Activated CD4-positive, alpha-beta T cell treated with anti-CD3 and anti-CD28 coated beads for 36 hours (primary cell): ENCODE data around the gene NT5DC2. TPM values are rescaled to one million over a fixed set of nuclear protein-coding genes. Genes with fewer than 3 reads are reported as not detected.

ENCODE experiments used
- ATAC-seq: fragments of 200-7000 bp; cut with Tn5 transposase; one replicate; pipeline ENCODE4 v1.10.0; 2021; ENCODE audit warnings: mild to moderate bottlenecking, moderate library complexity
- CTCF ChIA-PET: fragments of 350-600 bp; sonication (Branson Sonifier 250); formaldehyde crosslinking; loops from one replicate; lab custom pipeline; 2021; ENCODE audit warnings: antibody characterized with exemption; lab: Charles Lee
- POLR2A ChIA-PET: fragments of 350-600 bp; sonication (Branson Sonifier 250); formaldehyde crosslinking; loops from one replicate; lab custom pipeline; 2021; ENCODE audit warnings: antibody characterized with exemption, inconsistent platforms; lab: Charles Lee
- DNase-seq: peaks from one replicate; pipeline ENCODE4 v3.0.0-alpha.2; 2020
- H3K27ac Mint-ChIP-seq: one replicate; pipeline ENCODE4 v1.8.0; 2021; ENCODE audit warnings: mixed read lengths
- H3K27me3 Mint-ChIP-seq: one replicate; pipeline ENCODE4 v1.8.0; 2021; ENCODE audit warnings: mixed read lengths
- H3K36me3 Mint-ChIP-seq: one replicate; pipeline ENCODE4 v1.8.0; 2021; ENCODE audit warnings: low read depth, mixed read lengths
- H3K4me1 Mint-ChIP-seq: one replicate; pipeline ENCODE4 v1.8.0; 2021; ENCODE audit warnings: mixed read lengths
- H3K4me3 Mint-ChIP-seq: one replicate; pipeline ENCODE4 v1.8.0; 2021; ENCODE audit warnings: mild to moderate bottlenecking, moderate library complexity, mixed read lengths
- H3K9me3 Mint-ChIP-seq: one replicate; pipeline ENCODE4 v1.8.0; 2021; ENCODE audit warnings: low read depth, mixed read lengths
- intact Hi-C, 2 experiments: fragments of 100-400 bp; cut with DNase I in 1 of 2; cut with micrococcal nuclease in 1 of 2; formaldehyde crosslinking; loops; one replicate each; pipeline versions ENCODE4 v1.14.2 to v1.15.1; 2022 to 2024; cut with DNase I, micrococcal nuclease
- total RNA-seq, 2 experiments: library from RNA; stranded (reverse); gene quantifications; one replicate each; pipeline ENCODE4 v1.2.3, GENCODE V29; 2021

NT5DC2 gene
- total RNA-seq: 10 to 100 TPM; 35.6 to 59.1 TPM

DNA sequence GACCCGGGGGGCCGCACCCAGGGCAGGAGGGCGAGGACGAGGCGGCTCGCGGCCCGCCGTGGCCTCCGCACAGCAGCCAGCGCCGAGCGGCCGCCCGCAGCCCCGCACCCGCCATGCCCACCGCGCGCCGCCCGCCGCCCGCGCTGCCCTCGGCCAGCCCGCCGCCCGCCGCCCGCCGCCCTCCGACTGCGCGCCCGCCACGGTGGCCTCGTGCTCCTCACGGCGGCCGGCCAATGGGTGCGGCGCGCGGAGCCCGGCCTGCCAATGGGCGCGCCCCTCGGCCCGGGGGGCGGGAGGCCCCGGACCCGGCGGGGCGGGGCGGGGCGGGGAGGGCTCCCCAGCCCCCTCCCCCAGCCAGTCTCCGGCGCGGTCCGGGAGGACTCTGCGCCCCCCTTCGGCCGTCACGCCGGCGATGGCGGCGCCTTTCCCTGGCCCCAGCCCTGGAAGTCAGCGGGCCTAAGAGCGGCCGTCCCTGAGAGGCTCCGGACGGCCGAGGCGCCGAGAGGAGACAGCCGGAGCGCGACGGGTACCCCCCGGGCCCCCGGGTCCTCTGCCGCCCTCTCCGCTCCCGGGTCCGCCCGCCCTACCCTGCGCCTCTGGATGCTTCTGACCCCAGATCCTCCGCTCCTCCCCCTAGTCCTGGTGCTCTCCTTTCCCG lies at the start of gene NT5DC2:
TSS of gene NT5DC2 (minus strand) at position 235 of the 658 bp plus-strand sequence. CDS start at position 115, 120 bp downstream.
- DNase-seq (peak; percentile 81), ATAC-seq (peak; percentile 48)
- intact Hi-C loops: loop anchor here in 1 of 2 experiments (1.0 to 10.0 kb wide), 3 partner anchors 379 to 1149 kb away; partner anchors contain the start of genes DCP1A, MANF and POC1A
- POLR2A ChIA-PET: no interaction called here
- CTCF ChIA-PET: no interaction called here
- peaks cover 32% of the 10 kb centered on the region for H3K4me1 Mint-ChIP-seq
- H3K36me3 Mint-ChIP-seq: peaks cover 18% of the 10 kb centered on the region
- H3K27me3 Mint-ChIP-seq: no peaks in the 10 kb centered on the region
- H3K4me3 Mint-ChIP-seq: peak within 1 kb of the TSS; percentile 73
- H3K9me3 Mint-ChIP-seq: no peaks in the 10 kb centered on the region
- peak within 1 kb of the TSS; percentile 79 for H3K27ac Mint-ChIP-seq

DNA sequence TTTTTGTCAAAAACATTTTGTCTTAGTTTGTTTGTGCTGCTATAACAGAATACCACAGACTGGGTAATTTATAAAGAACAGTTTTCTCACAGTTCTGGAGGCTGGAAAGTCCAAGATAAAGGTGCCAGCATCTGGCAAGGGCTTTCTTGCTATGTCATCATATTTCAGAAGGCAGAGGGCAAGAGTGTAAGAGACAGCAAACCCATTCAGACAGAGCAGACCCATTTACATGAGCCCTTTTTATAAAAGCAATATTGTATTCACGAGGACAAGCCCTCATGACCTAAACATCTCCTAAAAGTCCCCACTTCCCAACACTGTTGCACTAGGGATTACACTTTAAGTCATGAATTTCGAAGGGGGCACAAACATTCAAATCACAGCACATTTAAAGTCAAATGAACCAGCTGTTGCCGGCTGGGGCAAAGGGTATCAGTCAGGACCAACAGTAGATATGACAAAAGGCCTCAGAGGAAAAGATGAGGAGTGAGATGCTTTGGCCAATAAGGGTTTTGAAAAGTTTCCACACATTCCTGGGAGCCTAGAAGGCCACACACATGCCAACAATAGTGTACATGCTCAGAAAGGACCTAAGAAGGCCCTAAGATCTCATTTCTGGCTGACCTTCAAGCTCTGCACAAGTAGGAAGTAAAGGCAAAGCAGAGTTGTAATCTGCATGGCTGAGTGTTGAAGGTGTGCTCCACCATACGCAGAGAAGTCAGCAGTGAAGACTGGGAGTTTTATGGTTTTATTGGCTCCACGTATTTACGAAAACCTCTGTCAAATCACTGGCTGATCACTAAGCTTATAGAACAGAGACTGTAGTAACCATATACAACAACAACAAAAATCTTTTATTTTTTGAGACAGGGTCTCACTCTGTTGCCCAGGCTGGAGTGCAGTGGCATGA lies 40.7 kb upstream of the NT5DC2 start:
- DNase-seq: no peak
- H3K4me3 Mint-ChIP-seq: no peak overlapping the region
- peaks cover 32% of the 10 kb centered on the region for H3K36me3 Mint-ChIP-seq
- CTCF ChIA-PET: interaction anchor here (0.6 to 0.9 kb wide), 3 partner anchors 13 to 94 kb away, joined by 3 to 6 read pairs (median 3); no protein-coding TSS in a partner anchor
- no peaks in the 10 kb centered on the region for H3K9me3 Mint-ChIP-seq
- intact Hi-C loops: no loop called here
- no peak for ATAC-seq
- no peaks in the 10 kb centered on the region for H3K4me1 Mint-ChIP-seq
- H3K27ac Mint-ChIP-seq: no peak overlapping the region
- no peaks in the 10 kb centered on the region for H3K27me3 Mint-ChIP-seq
- POLR2A ChIA-PET: no interaction called here

DNA sequence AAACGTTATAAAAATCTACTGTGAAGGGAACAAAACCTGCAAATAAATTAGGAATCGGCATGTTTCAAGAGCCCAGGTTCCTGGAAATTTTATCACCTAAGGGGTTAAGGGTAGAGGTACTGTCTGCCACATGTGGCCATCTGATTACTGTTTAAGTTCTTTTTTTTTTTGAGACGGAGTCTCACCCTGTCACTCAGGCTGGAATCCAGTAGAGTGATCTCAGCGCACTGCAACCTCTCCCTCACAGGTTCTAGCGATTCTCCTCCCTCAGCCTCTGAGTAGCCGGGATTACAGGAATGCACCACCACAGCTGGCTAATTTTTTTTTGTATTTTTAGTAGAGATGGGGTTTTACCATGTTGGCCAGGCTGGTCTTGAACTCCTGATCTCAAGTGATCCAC lies 38.6 kb upstream of the NT5DC2 start:
- intact Hi-C loops: no loop called here
- ATAC-seq (no peak), DNase-seq (no peak)
- H3K4me1 Mint-ChIP-seq: no peaks in the 10 kb centered on the region
- H3K27ac Mint-ChIP-seq: no peak overlapping the region
- POLR2A ChIA-PET: interaction anchor here (0.6 kb wide), 2 partner anchors 40 to 104 kb away, joined by 3 read pairs; no protein-coding TSS in a partner anchor
- no peaks in the 10 kb centered on the region for H3K27me3 Mint-ChIP-seq
- CTCF ChIA-PET: interaction anchor here (0.7 to 1.3 kb wide), 3 partner anchors 10 to 27 kb away, joined by 3 read pairs; no protein-coding TSS in a partner anchor
- H3K4me3 Mint-ChIP-seq: no peak overlapping the region
- H3K9me3 Mint-ChIP-seq: no peaks in the 10 kb centered on the region
- H3K36me3 Mint-ChIP-seq: peaks cover 18% of the 10 kb centered on the region

DNA sequence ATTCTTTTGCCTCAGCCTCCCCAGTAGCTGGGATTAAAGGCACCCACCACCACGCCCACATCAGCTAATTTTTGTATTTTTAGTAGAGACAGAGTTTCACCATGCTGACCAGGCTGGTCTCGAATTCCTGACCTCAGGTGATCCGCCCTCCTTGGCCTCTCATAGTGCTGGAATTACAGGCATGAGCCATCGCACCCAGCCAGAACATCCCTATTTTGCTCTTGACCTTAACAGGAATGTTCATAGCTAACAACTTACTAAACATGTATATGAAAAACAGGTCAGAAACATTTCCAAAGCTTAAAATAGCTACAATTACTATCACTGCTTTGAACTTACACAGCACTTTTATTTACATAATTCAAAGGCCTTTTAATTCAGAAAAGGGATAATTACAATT lies 36.4 kb upstream of the NT5DC2 start:
- H3K9me3 Mint-ChIP-seq: no peaks in the 10 kb centered on the region
- intact Hi-C loops: no loop called here
- no peak overlapping the region for H3K4me3 Mint-ChIP-seq
- ChIA-PET POLR2A (interaction anchor here (0.5 kb wide), 1 partner anchor 172 kb away, joined by 3 read pairs; no protein-coding TSS in a partner anchor), CTCF (interaction anchor here (0.7 kb wide), 1 partner anchor 327 kb away, joined by 3 read pairs; the partner anchor contains the start of gene STIMATE)
- DNase-seq (no peak), ATAC-seq (no peak)
- peaks cover 12% of the 10 kb centered on the region for H3K36me3 Mint-ChIP-seq
- peak overlapping the region; percentile 8 for H3K27ac Mint-ChIP-seq
- no peaks in the 10 kb centered on the region for H3K27me3 Mint-ChIP-seq
- no peaks in the 10 kb centered on the region for H3K4me1 Mint-ChIP-seq

DNA sequence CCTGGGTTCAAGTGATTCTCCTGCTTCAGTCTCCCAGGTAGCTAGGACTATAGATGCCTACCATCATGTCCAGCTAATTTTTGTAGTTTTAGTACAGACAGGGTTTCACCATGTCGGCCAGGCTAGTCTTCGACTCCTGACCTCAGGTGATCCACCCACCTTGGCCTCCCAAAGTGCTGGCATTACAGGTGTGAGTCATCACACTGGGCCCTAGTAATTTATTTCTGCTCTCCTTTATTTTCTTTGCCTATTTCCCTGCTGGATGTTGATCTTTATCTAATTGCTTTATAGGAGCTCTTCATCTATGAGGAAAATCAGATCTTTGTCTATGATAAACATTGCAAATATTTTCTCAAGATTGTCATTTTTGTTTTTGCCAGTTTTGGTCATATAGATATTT lies 34.4 kb upstream of the NT5DC2 start:
- no peak for DNase-seq
- Mint-ChIP-seq H3K9me3 (no peaks in the 10 kb centered on the region), H3K27ac (no peak overlapping the region), H3K4me3 (no peak overlapping the region), H3K36me3 (peaks cover 7% of the 10 kb centered on the region), H3K27me3 (no peaks in the 10 kb centered on the region), H3K4me1 (no peaks in the 10 kb centered on the region)
- POLR2A ChIA-PET: no interaction called here
- ATAC-seq: no peak
- intact Hi-C loops: no loop called here
- CTCF ChIA-PET: interaction anchor here (0.6 to 1.0 kb wide), 2 partner anchors 21 to 23 kb away, joined by 3 read pairs; no protein-coding TSS in a partner anchor

DNA sequence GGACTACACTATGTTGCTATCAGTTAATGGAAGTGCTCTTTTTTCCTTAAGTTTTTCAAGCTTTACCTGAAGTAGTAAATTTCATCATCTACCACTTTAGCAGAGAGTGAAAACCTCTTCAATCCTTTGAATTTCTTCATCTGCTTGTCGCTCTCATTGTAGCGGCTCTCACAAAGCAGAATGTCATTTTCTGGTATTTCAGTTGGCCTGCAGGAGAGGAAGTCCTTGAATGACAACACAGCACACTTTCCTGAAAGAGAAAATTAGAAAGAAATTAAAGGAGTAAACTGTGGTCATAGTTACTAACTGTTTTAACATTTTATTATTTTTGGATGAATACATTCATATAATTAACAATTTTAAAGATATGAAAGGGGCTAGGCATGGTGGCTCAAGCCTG lies 30.3 kb upstream of the NT5DC2 start:
- Mint-ChIP-seq H3K27me3 (no peaks in the 10 kb centered on the region), H3K27ac (no peak overlapping the region), H3K9me3 (no peaks in the 10 kb centered on the region), H3K4me1 (peaks cover 3% of the 10 kb centered on the region), H3K36me3 (peaks cover 24% of the 10 kb centered on the region), H3K4me3 (no peak overlapping the region)
- ChIA-PET CTCF (no interaction called here), POLR2A (no interaction called here)
- intact Hi-C loops: no loop called here
- no peak for ATAC-seq
- DNase-seq: no peak

DNA sequence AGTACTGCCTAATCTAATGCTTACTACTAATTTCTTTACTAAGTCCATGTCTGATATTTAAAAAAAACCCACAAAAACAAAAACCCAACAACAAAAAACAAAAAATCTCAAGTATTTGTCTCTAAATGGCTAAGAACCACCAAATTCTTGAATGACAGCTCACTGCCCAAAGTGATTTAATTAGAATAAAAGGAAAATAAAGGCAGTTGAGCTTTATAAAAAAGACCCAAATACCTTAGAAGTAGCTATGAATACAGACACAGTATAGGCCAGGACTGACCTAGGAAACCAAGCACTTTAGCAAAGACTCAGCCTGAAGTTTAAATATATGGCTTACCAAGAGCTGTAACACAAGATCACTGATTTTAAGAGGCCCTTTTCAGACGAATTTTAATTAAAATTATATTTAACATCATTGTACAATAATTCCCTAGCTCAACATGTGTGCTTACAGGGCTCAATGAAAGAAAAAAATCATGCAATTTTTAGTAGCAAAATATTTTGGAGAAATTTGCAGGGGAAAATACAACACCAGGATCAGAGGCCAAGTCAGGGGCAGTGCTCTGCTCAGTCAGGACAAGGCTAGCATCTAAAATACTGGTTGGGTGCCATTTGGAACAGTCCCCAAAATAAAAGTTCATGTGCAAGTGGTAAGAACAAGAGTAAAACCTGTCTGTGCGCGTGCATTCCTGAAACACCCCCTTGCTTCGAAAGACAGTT lies 27.5 kb upstream of the NT5DC2 start:
- Mint-ChIP-seq H3K36me3 (peaks cover 36% of the 10 kb centered on the region), H3K27ac (no peak overlapping the region), H3K9me3 (no peaks in the 10 kb centered on the region), H3K4me1 (peaks cover 3% of the 10 kb centered on the region), H3K4me3 (no peak overlapping the region), H3K27me3 (no peaks in the 10 kb centered on the region)
- intact Hi-C loops: no loop called here
- ATAC-seq (no peak), DNase-seq (no peak)
- POLR2A ChIA-PET: no interaction called here
- CTCF ChIA-PET: interaction anchor here (1.1 to 2.6 kb wide), 3 partner anchors 8 to 13 kb away, joined by 3 to 8 read pairs (median 3); no protein-coding TSS in a partner anchor

DNA sequence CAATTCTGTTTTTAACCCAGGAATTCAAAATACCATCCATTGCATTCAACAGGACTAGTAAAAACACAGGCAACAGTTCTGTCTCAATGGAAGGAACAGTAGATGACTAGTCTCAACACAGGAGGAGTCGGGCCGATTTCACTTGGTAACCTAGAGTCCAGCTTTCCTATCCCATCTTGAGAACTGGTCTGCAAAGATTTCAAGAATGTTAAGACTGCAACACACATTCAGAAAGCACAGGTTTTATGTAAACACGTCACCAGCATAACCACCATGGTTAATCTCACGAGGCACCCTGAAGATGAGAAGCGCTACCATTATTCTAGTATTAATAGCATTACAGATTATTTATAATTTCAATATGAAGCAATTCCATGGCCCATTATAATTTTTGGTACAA lies 24.8 kb upstream of the NT5DC2 start:
- Mint-ChIP-seq H3K9me3 (no peaks in the 10 kb centered on the region), H3K36me3 (peaks cover 39% of the 10 kb centered on the region)
- ATAC-seq: no peak

DNA sequence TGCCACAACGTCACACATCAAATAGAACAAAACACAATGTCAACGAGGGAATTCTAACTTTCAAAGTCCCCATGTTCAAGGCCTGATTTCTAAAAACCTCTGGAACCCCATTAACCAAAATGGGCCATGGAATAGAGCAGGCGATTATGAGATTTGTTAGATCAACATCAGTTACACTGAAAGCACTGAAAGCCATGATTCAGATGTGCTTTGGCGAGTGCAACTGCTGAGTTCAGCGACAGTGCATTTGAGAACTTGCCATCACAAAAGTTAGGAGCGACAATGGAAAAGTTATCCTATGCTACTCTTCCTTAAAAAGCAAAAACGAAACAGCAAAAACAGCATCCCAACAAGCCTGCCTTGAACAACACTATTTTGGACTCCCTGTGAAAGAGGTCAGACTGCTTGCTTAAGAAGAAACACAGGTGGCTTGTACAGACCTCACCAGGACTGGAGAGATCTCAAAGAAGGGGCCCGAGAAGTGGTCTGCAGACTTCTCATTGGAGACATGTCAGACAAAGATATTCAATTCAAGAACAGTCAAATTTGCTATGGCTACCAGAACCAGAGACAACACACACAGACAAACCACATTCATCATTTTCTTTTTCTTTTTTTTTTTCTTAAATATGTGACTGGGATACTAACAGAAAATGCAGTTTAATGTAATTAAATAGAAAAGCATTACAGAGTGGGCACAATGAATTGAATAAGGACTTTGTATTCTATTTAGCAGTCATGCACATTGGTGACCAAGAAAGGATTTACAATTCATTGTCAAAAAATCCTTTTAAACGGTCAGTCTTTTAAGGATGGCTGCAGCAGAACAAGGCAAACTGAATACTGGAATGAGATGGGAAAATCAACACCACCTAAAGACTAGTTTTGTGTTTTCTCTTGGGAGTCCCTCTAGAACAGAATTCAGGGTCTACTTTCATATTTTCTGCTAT lies 23.6 kb upstream of the NT5DC2 start:
- H3K4me3 Mint-ChIP-seq: no peak overlapping the region
- no peak for ATAC-seq
- ChIA-PET POLR2A (interaction anchor here (0.8 kb wide), 1 partner anchor 21 kb away, joined by 3 read pairs; the partner anchor contains the start of gene UQCC5), CTCF (interaction anchor here (1.6 kb wide), 1 partner anchor 77 kb away, joined by 3 read pairs; no protein-coding TSS in a partner anchor)
- no peaks in the 10 kb centered on the region for H3K9me3 Mint-ChIP-seq
- intact Hi-C loops: no loop called here
- no peak overlapping the region for H3K27ac Mint-ChIP-seq
- H3K36me3 Mint-ChIP-seq: peaks cover 40% of the 10 kb centered on the region
- no peak for DNase-seq
- H3K4me1 Mint-ChIP-seq: peaks cover 6% of the 10 kb centered on the region
- no peaks in the 10 kb centered on the region for H3K27me3 Mint-ChIP-seq

More for the DNA sequence above, 24.8 kb upstream of the NT5DC2 start:
- Mint-ChIP-seq H3K27ac (no peak overlapping the region), H3K4me3 (no peak overlapping the region), H3K27me3 (no peaks in the 10 kb centered on the region), H3K4me1 (peaks cover 6% of the 10 kb centered on the region)
- ChIA-PET CTCF (no interaction called here), POLR2A (no interaction called here)
- DNase-seq: no peak
- intact Hi-C loops: no loop called here

DNA sequence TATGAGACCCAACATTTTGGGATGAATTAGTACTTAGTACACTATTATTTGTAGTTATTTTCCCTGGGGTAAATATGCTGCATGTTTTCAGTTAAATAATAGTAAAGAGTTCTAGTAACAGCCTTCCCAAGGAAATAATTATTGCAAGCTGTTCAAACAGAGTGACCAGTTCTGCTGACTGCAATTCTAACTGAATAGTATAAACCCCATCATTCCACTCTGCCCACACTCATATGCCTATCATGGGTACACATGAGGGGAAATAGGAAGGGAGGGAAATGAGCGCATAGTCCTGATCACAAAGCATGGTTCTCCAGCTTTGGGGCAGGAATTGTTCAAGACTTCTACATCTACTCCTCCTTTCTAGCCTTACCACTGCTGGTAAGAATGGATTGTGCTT lies 21.4 kb upstream of the NT5DC2 start:
- POLR2A ChIA-PET: no interaction called here
- Mint-ChIP-seq H3K36me3 (peaks cover 42% of the 10 kb centered on the region), H3K4me3 (no peak overlapping the region), H3K9me3 (no peaks in the 10 kb centered on the region), H3K27ac (no peak overlapping the region), H3K4me1 (peaks cover 5% of the 10 kb centered on the region), H3K27me3 (no peaks in the 10 kb centered on the region)
- CTCF ChIA-PET: interaction anchor here (0.6 to 1.2 kb wide), 2 partner anchors 19 to 37 kb away, joined by 3 read pairs; partner anchors contain the start of gene UQCC5
- DNase-seq (no peak), ATAC-seq (no peak)
- intact Hi-C loops: no loop called here
